HG03108 (cell line): ENCODE results near the gene KANK3.

Source experiments
- ATAC-seq: cut with Tn5 transposase; IDR thresholded peaks from one replicate; pipeline ENCODE4 v1.9.1; 2021; ENCODE audit warnings: moderate library complexity; ENCODE audit not compliant: unreplicated experiment

The KANK3 gene

DNA sequence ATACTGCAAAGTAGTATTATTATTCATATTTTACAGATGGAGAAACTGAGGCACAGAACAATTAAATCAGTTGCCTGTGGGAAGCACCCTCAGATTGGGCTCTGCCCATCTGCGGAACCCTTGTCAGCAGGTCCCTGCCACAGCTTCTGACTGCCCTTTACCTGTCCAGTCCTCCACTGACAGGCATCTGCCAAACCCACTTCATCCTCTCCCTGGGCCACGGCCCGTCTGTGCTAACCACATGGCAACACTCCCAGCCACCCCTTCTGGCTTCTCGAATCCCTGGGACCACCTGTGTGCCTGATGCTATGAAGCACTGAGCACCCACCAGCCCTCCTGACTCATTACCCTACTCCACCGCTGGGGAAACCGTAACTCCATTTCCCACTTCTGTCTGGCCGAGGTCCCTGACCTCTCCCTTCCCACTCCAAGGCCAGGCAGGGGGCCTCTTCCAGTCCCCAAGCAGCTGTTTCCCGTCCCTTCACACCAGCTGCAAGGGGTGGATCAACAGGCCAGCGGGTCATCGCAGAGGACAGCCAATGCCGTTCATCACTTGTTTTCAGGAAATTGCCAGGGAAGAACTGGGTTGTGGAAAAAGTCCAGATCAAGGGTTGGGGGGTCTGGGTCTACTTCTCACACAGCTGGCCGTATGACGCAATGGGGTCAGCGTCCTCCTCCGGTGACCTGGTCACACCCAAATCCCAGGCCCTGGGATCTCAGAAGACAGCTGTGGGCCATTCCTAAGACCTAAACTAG, 2.5 kb downstream of the KANK3 start:
- ATAC-seq: no peak

DNA sequence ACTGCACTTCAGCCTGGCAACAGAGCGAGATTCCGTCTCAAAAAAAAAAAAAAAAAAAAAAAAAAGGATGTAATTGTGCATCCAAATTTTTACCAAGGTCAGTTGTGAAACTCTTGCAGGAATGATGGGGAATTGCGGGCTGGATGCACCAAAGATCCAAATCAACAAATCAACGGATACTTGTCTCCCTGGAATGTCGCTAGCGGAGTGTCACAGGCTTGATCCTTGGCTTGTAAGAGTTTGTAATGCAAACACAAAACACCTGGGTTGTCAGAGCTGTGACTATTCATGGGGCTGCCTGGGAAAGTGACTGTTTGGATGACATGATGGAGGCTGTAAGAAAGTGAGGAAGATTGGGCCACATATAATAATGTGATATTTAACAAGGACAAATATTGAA, 4.2 kb downstream of the KANK3 start:
- no peak for ATAC-seq

DNA sequence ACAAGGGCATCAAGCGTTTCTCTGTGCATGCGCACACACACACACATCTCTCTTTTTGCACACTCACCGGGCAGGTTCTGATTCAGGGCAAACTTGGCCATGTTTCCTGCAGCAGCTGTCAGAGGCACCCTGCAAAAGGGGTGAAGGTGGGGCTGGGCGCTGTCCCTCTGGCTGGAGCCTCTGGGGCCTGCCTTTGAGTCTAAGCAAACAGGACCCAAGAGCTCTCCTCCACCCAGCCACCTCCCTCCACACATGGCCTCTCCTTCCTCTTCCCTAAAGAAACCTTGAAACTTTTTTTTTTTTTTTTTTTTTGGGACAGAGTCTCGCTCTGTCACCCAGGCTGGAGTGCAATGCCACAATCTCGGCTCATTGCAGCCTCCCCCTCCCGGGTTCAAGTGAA, 5.3 kb downstream of the KANK3 start:
- no peak for ATAC-seq

DNA sequence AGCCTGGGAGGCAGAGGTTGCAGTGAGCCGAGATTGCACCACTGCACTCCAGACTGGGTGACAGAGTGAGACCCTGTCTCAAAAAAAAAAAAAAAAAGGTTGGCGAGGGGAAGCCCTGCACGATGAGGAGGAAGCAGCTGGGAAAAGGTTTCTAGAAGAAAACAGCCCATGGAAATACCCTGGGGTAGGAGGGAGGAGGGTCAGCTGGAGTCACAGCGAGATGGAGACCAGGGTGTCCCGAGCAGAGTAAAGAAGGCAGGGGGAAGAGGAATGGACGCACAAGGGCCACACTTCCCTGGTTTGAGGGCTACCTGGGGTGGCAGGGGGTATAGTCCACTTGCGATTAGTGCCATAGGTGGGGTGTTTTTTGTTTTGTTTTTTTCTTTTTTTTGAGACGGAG, 6.4 kb downstream of the KANK3 start:
- ATAC-seq: no peak

- no peak for ATAC-seq
Observed at GRCh38 chr19:8336072-8336569, 6.9 kb downstream of the KANK3 start.

DNA sequence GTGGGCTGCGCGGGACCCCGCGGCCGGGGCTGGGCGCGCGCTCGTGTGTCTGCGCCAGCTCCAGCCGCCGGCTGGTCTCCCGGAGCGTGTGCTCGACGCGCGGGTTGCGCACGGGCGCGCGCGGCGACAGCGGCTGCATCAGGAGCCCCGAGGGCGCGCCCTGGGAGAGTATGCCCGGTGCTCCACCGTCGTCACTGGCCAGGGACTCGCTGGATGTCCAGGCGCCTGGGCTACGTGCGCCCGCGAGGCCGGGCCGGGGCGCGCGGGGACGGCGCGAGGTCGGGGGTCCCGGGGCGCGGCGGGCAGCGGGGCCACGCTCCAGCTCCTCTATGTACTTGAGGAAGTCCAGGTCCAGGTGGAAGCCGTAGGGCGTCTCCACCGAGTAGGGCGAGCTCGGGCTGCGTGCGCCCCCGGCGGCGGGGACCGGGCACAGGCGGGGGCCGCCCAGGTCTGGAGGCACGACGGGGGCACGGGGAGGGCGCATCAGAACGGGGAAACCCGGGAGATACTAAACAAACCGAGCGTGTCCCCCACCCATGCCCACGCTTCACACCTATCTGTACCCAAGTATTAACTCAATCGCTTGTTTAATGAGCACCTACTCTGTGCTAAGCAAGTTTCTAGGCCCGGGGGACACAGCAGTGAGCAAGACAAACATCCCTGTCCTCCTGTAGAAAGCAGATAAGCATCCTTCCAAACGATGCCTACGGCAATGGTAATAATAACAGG, 7.6 kb downstream of the KANK3 start:
- ATAC-seq: peak; percentile 44

DNA sequence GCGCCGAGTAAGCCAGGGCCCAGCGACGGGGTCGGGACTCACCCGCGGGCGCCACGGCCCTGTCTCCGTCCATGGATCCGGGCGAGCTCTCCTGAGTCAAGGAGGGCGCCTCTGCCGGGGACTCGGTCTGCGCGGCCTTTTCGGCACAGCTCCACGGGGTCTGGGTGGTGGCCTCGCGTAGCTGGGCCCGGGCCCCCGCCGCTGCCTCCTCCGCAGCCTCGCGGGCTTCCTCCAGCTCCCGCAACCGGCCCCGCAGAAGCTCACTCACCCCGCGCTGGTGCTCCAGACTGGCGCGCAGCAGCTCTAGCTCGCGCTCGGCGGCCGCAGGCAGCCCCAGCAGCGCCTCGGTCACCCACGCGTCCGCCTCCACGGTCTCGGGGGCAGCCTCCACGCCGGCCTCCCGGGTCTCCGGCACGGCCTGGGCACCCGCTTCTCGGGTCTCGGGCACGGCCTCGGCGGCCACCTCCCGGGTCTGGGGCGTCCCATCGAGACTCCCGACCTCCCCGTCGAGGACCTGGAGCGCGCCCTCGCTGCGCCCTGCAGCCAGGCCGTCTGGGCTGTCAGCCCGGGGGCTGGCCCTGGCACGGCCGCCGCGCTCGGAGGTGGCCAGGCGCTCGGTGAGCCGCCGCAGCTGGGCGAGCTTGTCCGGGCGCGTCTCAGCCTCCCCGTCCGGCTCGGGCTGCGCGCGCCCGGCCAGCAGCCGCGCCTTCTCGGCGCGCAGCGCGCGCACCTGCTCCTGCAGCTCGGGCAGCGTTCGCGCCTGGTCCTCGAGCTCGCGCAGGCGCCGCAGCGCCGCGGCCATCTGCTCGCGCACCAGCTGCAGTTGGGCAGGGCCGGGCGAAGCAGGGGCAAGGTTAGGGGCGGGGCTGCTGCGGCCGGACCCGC, 8.4 kb downstream of the KANK3 start:
- ATAC-seq: peak; percentile 60

GRCh38 chr19:8333767-8334457, 9.2 kb downstream of the KANK3 start:
- ATAC-seq: no peak

- ATAC-seq: no peak
Observed at GRCh38 chr19:8332976-8333766, 9.9 kb downstream of the KANK3 start.

DNA sequence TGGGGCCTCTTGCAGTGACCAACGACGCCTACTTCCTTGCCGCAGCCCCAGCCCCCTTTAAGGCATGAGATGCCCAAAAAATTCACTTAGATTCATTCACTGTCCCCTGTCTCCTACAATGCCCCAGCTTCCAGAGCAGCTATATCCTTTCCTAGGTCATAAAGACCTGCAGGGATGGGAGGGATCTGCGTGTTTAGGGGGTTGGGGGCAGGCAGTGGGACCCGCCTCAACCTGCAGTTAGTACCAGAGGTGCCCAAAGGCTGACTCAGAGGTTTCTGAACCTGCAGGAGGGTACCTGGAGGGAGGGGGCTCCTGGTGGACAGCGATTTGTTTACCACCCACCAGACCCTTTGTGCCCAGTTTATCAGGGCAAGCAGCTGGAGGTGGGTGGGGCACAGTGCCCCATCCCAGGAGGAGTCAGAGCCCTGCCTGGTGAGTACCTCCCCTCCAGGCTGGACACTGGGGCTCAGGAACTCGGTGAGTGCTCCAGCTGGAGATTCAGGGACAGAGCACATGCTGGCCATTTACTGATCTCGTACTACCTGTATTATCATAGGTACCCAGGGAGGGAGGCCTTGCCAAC, 11.7 kb downstream of the KANK3 start:
- no peak for ATAC-seq

- ATAC-seq: no peak
Observed at GRCh38 chr19:8329996-8330395, 13.1 kb downstream of the KANK3 start.

DNA sequence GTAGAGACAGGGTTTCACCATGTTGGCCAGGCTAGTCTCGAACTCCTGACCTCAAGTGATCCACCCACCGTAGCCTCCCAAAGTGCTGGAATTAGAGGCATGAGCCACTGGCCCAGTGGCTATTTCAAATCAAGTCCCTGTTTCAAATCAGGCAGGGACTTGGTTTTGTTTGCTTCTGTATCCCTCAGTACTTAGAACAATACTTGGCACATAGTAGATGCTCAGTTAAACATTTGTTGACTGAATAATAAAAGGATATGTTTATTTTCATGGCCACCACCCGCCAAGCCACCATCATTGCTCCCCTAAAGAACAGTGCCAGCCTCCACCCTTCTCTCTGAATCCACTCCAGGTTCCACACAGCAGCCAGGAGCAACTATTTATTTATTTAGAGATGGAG, 17.6 kb downstream of the KANK3 start:
- ATAC-seq: no peak

DNA sequence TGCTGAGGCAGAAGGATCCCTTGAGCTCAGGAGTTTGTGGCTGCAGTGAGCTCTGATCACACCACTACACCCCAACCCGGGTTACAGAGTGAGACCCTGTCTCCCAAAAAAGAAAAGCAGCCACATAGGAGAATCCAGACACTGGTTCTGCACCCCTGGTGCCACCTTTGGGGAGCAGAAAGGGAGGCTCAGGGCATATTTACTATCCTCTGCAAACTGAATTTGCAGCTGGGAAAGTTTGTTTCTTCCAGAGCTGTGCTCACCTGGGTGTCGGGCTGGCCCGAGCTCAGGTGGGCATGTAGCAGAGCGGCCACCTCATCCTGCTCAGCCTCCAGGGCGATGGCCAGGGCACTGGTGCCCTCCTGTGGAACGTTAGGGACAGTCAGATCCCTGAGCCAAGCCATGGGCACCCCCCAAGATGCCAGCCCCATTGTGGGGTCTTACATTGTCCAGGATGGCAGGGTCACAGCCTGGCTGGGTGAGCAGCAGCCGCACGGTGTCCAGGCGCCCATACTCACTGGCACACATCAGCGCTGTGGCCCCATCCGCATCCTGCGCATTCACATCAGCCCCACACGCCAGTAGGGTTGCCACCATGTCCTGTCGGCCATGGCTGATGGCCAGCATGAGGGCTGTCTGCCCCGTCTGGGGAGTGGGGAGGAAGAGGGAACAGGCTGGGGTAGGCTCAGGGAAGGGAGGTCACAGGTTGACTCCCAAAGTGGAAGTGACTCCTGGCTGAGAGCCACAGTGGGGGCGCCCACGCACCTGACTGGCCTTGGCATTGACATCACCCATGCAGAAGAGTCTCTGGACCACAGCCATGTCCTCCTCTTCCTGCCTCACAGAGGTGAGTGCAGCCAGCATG, 18.6 kb downstream of the KANK3 start:
- no peak for ATAC-seq

- no peak for ATAC-seq
Observed at GRCh38 chr19:8323781-8324185, 19.3 kb downstream of the KANK3 start.

- no peak for ATAC-seq
Observed at GRCh38 chr19:8322638-8322997, 20.4 kb downstream of the KANK3 start.

DNA sequence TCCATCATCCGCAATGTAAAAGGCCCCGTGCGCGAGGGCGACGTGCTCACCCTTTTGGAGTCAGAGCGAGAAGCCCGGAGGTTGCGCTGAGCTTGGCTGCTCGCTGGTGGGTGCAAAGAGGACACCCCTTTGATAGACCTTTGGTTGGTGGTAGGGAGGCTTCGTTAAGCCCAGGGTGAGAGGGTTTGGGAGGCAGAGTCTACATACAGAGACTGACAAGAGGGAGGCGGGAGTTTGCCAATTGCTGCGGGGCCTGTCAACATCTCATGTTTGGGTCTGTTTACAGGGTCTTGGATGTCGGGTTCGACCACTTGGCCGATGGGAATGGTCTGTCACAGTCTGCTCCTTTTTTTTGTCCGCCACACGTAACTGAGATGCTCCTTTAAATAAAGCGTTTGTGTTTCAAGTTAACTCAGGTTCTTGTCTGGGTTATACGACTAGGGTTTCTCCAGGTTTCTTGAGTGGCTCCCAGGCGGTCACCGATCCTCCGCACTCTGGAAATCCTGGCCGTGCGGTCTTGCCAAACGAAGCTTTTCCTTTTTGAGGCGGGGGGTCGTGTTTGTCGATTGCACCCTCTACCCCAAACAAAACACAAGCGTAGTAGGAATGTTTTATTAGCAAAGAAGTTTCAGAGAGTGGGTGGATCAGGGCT, 20.9 kb downstream of the KANK3 start:
- ATAC-seq: no peak

GRCh38 chr19:8321067-8321985, 21.7 kb downstream of the KANK3 start, which contains the start of the genes NDUFA7 and RPS28:
NDUFA7 (minus strand) TSS chr19:8321375; CDS start chr19:8321358, 17 bp downstream.
RPS28 (plus strand) TSS chr19:8321496; CDS start chr19:8321531, 35 bp downstream.
- ATAC-seq: peak; percentile 90
